ENCODE measurements around the gene NFKBIL1.
"Not testable (repeated sequence)": the region's sequence is repeated elsewhere in the genome, so short reads cannot be mapped to it uniquely, and the experiment has no call there.

NFKBIL1 gene

DNA sequence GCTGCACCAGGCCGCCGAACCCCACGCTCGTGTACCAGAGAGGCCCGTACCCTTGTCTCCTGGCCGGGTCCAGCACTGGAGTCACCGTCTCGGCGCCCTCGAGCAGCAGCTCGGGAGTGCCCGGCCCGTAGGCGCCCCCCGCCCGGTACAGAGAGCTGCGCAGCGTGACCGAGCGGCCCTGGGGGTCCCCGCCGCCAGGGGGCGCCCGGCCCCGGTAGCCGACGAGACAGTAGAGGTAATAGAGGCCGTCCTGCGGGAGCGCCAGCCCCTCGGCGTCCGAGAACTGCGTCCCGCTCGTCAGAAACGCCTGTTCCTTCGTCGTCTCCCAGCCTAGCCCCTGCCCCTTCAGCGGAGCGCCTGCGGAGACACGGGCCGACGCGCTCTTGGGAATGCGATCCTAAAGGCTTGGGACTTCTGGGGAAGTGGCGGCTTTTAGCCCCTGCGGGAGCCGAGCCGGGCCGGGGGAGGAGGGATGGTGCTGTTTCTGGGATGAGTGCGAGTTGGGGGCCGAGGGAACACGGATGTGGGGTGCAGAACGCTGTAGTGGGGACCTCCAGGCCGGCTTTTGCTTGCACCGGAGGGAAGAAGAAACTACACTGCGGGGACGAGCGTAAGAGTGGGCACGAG lies 33.5 kb downstream of the NFKBIL1 start:
- peak; percentile 47 for DNase-seq (ENCODE audit: low read depth)

DNA sequence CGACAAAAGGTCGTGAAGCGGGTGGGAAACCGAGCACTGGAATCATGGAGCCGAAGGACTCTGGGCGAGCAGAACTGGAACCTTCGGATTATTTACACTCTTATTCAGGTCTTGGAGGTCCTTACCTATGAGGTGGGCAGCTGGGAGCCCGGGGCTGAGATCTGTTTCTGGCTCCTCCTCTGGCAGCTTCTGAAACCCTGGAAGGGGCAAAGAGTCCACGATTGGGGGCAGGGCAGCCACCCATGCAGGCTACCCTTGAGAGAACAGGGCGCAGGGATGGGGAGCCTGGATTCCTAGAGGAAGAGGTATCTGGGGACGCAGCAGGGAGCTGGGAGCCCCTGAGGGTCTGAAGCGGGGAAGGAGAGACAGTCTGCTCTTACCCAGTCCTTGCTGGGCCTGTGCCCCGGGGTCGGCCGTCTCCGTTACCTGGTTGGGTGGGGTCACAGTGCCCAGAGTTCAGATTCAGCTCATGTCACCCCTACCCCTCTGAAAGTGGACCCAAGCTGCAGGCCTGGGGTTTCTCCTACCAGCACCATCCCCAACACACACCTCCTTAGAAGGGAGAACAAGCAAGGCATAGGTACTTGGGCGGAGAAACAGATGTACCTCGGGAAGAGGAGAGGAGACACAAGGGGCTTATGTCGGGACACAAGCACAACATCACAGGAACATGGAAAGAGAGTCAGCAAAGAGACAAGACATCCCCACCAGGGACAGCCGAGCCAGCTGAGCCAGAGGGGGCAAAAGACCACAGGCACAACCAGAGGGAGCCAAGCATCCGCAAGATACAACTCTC lies 34.2 kb downstream of the NFKBIL1 start:
- DNase-seq (ENCODE audit: low read depth) = no peak

DNA sequence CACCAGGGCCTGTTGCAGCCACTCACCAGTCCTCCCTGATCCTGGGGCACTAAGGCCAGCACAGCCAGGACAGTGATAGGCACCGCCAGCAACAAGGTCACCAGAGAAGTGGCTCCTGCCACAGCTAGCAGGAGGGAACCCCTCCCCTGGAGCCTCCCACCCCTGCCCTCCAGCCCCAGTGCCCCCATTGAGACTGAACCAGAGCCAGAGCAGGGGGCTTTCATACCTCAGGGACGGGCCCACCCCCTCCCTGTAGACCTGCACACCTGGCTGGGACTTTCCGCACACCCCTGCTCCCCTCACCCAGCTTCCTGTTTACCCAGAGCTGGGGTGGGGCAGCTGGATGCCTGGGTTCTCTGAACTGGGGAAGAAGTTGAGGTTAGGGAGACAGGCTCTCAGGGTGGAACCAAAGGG lies 34.8 kb downstream of the NFKBIL1 start, which contains the start of gene LTB:
Gene LTB, minus strand, starts transcription at position 195 of the 414 bp plus-strand sequence. Its CDS starts 7 bp downstream, at position 188.
- DNase-seq (ENCODE audit: low read depth) = no peak

DNA sequence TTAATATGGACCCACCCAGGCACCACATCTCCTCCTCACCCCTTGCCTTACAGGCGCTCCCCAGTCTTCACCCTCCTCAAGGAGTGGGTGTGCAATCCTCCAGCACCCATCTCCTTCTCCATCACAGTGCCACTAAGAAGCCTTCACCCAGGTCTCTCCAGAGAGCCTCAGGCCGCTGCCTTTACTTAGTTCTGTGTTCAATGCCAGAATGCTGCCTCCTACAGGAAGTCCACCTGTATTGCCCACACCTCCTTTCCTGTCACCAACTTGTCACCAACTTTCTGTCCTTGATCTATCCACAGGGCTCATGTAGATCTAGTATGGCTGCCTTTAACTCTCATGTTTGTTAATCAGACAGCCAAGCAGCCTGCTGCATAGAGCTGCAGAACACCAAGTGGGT lies 38.1 kb downstream of the NFKBIL1 start:
- no peak for DNase-seq (ENCODE audit: low read depth)

DNA sequence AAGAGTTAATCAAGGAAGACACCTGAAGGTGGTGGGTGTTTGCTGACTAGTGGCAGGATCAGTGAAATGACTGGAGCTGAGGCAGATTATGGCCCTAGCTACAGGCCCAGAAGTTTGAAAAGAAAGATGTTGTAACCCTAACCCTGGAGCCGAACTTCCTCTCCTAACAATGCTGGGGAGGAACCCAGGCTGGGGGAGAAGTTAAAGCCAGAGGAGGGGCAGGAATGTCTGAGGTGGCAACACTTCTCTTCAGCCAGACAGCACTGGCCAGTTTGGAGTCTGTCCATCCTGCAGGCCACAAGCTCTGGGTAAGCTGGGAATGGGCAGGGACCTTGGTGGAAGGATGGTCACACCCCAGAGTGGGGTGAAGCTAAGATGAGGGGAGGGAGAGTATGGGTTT lies 38.6 kb downstream of the NFKBIL1 start, which contains the start of gene LST1:
Gene LST1, plus strand, starts transcription at position 270 of the 400 bp plus-strand sequence. CDS start 1,023 bp downstream, outside the sequence.
- DNase-seq (ENCODE audit: low read depth) = no peak

DNA sequence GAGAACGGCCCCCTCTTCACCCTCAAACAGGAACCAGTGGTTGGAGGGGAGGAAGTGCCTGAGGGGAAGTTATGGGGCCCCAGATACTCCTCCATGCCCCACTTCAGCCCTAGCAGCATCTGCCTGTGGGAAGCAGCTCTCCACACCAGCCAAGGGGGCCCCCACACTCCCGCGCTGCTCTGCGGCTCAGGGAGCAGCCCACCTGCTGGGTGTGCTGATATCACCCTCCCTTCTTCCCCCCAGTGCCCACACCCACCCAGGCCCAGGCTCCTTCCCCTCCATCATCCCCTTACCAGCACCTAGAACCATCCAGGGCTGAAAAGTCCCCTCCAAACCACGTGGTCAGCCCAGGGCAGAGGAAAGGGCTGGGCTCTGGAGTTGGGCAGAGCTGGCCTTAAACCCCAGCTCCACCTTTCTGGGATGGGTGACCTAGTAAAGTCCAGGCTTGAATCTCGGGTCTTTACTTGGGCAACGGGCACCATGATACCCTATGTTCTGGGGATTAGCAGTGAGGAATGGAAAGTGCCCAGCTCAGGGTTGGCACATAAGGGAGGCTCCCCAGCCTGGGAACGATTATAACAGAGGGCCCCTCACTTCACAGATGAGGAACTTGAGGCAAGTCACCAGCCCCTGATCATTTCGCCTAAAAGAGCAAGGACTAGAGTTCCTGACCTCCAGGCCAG lies 39.3 kb downstream of the NFKBIL1 start:
- DNase-seq (ENCODE audit: low read depth) = no peak

DNA sequence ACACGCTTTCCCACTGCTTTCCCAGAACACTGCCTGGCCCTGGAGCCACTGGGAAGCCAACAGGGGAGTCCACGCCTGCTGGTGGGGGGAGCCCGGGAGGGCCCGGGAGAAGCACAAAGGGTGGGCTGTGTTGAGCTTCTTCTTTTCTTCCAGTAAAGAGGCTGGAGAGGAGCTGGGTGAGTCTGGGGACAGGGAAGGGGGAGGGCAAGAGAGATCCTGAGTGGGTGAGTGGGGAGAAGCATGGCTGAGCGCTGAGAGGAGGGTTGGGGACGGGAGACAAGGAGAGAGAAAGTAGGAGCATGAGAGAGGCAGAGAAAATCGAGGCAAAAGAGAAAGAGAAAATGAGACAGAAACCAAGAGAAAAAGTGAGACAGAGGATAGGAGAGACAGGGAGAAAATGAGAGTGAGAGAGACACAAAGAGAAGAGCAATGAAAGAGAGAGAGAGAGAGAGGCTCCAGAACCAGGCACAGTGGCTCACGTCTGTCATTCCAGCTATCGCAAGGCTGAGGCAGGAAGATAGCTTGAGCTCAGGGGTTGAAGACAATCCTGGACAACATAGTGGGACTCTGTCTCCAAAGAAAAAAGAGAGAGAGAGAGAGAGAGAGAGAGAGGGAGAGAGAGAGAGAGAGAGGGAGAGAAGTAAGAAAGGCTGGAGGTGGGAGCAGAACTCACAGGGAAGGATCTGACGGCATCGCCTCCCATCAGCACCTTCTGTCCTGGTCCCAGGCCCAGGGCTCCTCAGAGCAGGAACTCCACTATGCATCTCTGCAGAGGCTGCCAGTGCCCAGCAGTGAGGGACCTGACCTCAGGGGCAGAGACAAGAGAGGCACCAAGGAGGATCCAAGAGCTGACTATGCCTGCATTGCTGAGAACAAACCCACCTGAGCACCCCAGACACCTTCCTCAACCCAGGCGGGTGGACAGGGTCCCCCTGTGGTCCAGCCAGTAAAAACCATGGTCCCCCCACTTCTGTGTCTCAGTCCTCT lies 40.7 kb downstream of the NFKBIL1 start:
- no peak for DNase-seq (ENCODE audit: low read depth)

DNA sequence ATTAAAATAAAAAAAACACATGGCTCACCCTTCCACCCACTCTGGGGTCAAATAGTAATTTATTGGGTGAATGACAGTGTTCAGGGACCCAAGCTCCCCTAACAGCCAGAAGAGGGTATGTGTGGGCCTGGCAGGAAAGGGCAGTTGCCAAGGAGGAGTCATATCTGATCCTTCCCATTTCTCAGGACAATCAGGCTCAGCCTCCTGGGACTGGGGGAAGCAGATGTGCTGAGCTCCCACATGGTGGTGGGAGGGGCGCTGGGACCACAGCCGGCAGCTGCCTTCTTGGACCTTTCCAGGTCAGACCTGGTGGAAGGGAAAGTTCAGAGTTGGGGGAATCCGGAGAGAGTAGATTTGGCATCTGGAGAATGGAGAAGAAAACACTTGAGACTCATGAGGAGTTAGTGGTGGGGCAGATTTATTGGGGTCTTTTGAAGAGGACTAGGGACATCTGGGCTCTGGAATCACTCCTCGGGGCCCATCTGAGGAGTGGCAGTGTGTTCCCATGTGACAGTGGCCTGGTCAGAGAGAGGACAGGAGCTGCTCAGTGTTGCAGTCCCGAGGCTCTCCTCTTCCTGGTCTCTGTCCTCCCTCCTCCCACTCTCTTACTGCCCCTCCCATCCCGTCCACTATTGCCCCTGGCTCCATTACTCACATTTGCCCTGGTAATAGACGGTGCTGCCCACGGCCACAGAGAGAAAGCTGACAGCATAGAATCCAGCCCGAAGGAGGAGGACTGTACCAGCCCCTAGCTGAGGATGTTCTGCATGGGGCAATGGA lies 41.7 kb downstream of the NFKBIL1 start:
- no peak for DNase-seq (ENCODE audit: low read depth)

DNA sequence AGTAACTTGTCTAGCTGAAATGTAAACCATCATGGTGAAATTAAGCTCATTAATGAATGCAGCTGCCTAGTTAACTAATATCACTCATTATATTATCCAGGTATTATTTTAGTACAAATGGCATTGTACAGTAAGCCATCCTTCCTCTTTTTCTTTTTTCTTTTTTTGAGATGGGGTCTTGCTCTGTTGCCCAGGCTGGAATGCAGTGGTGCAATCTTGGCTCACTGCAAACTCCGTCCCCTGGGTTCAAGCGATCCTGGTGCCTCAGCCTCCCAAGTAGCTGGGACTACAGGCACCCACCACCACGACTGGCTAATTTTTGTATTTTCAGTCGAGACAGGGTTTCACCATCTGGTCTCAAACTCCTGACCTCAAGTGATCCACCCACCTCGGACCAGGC lies 43.3 kb downstream of the NFKBIL1 start:
- DNase-seq (ENCODE audit: low read depth) = not testable (repeated sequence)

DNA sequence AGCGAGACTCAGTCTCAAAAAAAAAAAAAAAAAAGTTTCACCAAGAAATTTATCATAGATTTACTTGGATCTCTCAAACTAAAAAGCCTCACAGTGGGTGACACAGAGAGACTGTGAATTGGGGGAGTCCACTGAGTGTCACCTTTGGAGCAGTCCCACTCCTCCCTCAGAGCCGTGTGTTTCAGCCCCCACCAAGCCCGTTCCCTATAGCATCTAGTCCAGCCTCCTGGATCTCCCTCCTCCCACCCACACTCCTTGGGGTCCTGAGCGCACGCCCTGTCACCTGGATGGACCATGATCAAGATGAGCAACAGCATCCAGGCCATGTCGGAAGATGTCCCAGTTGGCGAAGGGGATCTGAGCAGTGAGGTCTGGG lies 45.0 kb downstream of the NFKBIL1 start:
- DNase-seq (ENCODE audit: low read depth) = no peak

DNA sequence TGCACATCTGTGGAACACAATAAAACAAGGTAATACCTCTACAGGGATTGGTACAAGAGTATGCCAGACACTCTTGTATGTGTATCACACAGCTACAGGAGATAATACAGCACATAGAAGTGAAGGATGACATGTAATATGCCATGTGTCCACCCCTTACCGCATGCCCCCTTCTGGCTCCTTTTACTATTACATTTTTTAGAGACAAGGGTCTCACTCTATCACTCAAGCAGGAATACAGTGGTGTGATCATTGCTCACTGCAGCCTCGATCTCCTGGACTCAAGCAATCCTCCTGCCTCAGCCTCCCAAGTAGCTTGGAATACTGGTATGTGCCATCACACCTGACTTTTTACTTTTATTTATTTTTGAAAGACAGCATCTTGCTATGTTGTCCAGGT lies 49.6 kb downstream of the NFKBIL1 start:
- DNase-seq (ENCODE audit: low read depth) = no peak

DNA sequence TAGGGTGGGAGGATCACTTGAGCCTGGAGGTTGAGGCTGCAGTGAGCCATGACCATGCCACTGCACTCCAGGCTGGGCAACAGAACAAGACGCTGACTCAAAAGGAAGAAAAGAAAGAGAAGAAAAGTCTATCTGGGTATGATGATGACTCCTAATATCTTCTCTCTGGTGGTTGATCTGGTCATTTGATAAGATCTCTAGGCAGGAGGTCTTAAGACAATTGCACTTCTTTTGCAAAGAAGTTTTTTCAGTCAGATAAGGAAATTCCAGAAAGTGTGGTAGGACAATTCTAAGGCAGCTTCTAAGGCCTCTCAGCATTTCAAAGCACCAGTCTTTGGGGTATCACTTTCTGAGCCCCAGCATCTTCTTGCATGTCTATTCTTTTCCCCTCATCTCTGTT lies 59.9 kb downstream of the NFKBIL1 start:
- DNase-seq (ENCODE audit: low read depth) = no peak

Measured in stromal cell of bone marrow (primary cell).